Hematopoietic multipotent progenitor cell treated with erythropoietin and hydrocortisone succinate and interleukin-3 and kit ligand, for 17 days (in vitro differentiated cells): Measurements from ENCODE around the gene TCEAL2.
"Not testable (repeated sequence)": the region's sequence is repeated elsewhere in the genome, so short reads cannot be mapped to it uniquely, and the experiment has no call there.

Experiments
- DNase-seq: peaks from one replicate; pipeline ENCODE4 v3.0.0-alpha.2; 2015; ENCODE audit warnings: low spot score

Gene TCEAL2

GRCh38 chrX:102125436-102125835 lies at the start of gene TCEAL2:
Gene TCEAL2 (plus strand): TSS chrX:102125679. CDS start chrX:102126831, 1,152 bp downstream.
- DNase-seq = not testable (repeated sequence)

GRCh38 chrX:102077426-102077825 lies 48.1 kb upstream of the TCEAL2 start:
- no peak for DNase-seq

- DNase-seq = no peak
Observed at GRCh38 chrX:102085706-102086105, 39.8 kb upstream of the TCEAL2 start.

GRCh38 chrX:102113367-102113766 lies 12.1 kb upstream of the TCEAL2 start:
- no peak for DNase-seq

- no peak for DNase-seq
Observed at GRCh38 chrX:102115748-102116147, 9.7 kb upstream of the TCEAL2 start.

- DNase-seq = not testable (repeated sequence)
Observed at GRCh38 chrX:102125014-102125413, 465 bp upstream of the TCEAL2 start.

- DNase-seq = not testable (repeated sequence)
Observed at GRCh38 chrX:102126080-102126818, 770 bp downstream of the TCEAL2 start.

GRCh38 chrX:102126863-102127262 lies 1.4 kb downstream of the TCEAL2 start:
- no peak for DNase-seq

- no peak for DNase-seq
Observed at GRCh38 chrX:102129473-102129872, 4.0 kb downstream of the TCEAL2 start.

- DNase-seq = no peak
Observed at GRCh38 chrX:102138064-102138463, 12.6 kb downstream of the TCEAL2 start.

GRCh38 chrX:102140876-102141275 lies 15.4 kb downstream of the TCEAL2 start:
- not testable (repeated sequence) for DNase-seq

GRCh38 chrX:102141631-102142030 lies 16.2 kb downstream of the TCEAL2 start:
- DNase-seq = not testable (repeated sequence)

- DNase-seq = not testable (repeated sequence)
Observed at GRCh38 chrX:102142274-102142673, 16.8 kb downstream of the TCEAL2 start, which contains the start of gene TCEAL6. Gene TCEAL6 (minus strand): TSS chrX:102142481.

- no peak for DNase-seq
Observed at GRCh38 chrX:102154218-102154860, 28.9 kb downstream of the TCEAL2 start.

GRCh38 chrX:102154900-102155805 lies 29.7 kb downstream of the TCEAL2 start:
- DNase-seq = no peak

GRCh38 chrX:102155806-102156179 lies 30.3 kb downstream of the TCEAL2 start, which contains the start of gene BEX5:
Gene BEX5 (minus strand): TSS chrX:102155977. CDS start chrX:102154265, 1,712 bp downstream.
- no peak for DNase-seq
